Urothelium cell line (cell line): ENCODE data around the gene RASSF8.

ENCODE experiments used
- DNase-seq: peaks from one replicate; pipeline ENCODE4 v3.0.0; 2011; ENCODE audit warnings: low spot score, mixed read lengths
- FAIRE-seq: peaks from 2 replicates; lab custom pipeline; 2011; peaks lifted over from hg19 to GRCh38; lab: Jason Lieb, UNC

The RASSF8 gene

DNA sequence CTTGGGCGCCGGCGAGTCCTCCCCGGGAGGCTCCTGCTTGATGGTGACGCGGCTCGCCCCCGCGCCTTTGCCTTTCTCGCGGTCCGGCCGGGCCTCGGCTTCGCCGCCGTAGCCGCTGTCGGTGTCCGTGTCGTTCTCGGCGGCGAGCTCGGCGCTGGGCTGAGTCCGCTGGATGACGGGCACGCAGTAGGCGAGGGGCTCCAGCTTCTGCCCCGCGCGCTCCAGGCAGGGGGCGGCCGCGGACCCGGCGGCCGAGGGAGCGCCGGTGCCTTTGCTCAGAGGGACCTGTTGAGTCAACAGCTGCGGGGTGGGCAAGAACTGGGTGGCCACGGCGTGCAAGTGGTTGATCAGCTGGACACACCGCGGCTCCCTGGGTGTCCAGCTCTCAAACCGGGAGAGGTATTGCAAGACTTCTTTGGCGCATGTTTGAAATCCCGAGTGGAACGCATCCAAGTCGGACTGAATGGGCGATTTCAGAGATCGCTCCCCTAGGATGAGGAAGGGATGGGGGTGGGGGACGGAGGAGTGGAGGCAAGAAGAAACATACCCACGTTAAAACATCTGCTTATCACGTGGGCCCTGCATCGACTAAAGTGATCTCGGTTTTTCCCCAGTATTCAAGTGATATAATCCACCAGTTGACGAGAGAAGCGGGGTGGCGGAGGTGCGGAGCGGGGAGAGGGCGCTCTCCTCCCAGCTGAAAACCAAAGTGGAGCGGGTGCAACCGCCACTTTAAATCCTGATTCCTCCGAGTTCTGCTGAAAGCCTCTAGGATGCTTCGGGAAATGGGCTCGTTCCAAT lies 164.4 kb downstream of the RASSF8 start:
- FAIRE-seq (no peak), DNase-seq (peak; percentile 35)

DNA sequence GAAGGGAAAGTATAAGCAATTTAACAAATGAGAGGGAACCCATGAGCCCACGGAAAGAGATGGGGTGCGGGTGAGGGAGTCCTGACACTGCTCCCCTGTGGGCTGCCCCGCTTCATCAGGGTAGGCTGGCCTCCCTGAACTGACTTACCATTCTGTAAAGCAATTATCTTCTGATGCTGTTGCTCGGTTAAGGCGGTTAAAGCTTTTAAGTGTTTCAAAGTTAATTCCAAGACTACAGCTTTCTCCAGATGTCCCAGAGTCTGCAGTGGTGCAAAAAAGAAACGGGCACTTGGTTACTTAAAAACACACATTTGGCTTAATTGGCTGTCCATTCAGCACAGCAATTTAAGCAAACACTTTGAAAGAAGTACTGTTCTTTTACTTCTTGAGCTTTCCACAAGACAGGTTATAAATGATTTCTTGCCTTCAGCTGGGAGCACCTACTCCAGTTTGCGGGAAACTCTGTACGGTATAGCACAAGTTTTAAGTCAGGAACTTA lies 165.0 kb downstream of the RASSF8 start:
- DNase-seq (no peak), FAIRE-seq (no peak)

DNA sequence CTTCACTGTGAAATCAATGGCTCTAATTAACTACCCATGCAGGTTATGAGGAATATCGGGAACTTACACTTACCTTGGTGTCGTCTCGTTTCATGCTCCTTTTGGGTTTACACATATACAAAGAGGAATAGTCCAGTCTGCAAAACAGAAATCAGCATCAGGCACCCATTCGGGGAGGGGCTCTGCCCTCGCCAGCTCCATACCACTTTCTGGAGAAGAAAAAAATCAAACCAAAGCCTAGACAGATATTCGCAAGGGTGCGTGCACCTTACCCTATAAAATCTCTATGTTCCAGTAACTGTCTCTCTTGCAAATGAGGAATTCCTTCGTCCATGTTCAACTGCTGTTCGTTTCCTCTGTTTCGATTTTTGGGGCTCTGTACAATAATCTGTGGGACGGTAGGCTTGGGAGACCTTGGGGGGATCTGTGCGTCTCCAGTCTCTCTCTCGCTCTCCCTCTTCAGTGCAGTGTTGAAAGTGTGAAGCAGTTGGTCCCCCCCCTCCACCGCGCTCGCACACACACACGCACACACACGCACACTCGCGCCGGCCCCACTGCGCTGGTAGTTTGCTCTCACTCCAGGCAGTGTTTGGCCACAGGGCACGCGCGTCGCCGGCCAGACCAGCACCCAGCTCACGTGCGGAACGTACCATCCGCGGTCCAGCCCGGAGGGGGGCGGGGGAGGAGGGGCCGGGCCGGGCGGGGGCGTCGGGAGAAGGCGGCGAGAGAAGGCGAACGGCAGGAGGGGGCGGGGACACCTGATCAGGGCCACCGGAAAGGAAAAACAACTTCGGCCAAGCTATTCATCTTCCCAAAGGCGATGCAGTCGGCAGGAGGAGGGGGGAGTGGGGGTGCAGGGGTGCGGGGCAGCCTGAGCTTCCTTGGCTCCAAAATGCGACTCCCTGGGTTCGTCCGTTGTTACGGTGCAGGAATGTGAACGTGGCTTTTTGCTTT lies 166.2 kb downstream of the RASSF8 start, which contains the start of gene BHLHE41:
BHLHE41 (minus strand) TSS at position 592 of the 954 bp plus-strand sequence; CDS start at position 334, 258 bp downstream.
- peak; percentile 77 for FAIRE-seq
- peak; percentile 69 for DNase-seq

DNA sequence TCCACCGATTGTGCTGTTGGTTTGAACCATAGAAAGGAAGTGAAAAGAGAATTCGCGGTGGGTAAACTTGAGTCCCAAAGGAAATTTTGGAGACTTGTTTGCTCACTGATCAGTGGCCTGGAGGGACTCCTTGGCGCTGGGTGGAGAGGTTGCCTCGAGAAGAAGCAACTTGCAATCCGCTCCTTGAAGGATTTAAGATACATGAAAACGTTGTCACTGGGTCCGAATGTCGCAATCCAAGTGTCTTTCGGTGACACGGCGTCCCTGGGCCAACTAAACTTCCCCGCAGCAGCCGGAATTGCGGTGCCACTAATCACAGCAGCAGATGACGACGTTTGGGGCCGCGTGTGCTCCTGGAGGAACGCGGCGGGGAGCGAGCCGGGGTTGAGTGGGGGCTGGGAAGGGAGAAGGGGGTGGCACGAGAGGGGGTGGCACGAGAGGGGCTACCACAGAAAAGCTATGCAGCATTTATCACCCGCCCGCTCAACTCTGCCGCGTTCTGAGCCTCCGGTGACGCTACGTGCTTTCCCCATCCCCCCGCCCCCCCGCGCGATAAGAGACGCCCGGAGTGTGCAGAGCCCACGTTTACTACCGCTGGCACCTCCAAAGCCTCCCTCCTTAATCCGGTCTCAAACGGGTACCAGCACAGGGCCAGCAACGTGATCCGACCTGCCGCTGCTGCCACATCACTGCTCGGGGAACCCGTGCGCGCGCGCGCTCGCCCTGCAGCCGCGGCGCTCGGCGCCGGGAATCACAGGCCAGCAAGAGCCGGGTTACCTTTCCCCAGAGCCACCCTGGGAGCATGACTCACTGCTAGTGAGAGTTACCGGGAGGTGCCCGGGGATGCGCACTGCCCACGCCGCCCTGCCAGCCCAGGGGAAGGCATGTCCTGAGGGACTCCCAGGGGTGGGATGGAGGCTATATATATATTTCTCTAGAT lies 167.2 kb downstream of the RASSF8 start:
- FAIRE-seq = peak; percentile 63
- peak; percentile 90 for DNase-seq

DNA sequence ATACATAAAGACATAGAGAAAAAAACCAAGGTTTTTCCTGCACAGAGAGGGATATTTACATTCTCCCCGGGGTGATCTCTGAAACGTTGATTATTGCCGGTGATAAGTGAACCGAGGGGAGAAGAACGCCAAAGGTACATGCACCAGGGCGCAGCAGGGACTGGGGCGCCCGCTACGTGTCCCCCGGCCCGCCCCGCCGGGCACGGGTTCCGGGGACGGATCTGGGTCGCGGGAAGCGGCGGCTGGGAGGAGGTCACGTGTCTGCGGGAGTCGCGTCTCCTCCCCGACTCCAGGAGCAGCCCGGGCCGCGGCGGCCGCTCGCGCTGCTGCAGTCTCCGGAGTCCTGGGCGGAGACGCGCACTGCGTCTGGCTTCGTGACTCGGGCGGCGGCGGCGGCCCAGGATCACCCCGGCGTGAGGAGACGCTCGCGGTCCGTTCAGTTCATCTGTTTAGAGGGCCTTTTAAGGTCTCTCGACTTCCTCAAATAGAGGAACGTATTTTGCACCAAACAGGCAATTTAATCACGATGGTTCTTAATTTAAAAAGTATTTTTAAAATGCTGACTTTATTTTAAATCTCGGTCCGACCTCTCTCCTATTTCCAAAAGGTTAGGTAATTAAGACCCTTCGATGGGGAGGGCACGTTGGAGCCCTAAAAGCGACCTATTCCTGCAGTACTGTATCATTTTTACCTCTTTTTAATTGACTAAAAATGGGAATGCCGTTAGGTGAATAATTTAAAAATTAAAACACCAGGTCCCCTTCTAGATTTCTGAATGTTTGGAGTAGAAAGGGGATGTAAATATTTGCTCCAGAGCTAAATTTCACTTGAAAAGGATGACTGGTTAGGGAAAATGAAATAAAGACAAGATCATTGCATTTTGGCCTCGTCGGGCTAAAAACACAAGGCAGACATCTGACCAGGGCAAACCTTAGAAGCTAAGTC lies 168.1 kb downstream of the RASSF8 start:
- DNase-seq = peak; percentile 89
- peak; percentile 35 for FAIRE-seq

DNA sequence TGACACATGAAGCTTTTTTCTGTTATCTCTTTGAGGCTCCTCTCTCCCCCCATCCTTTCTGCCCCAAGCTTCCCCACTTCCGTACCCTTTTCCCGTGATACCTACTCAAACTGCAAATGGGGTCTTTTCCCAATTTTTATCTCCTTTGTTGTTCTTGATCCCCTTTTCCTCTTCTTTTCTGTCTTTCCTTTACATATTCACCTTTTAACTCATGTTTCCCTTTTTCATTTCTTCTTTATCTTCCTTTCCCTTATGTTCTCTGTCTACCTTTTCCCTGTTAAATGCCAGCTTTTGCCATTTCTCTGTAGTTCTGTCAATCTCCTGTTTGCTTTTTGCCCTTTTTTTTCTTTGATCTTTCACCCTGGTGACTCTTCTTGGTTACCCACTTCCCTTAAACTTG lies 168.9 kb downstream of the RASSF8 start:
- FAIRE-seq (no peak), DNase-seq (no peak)

DNA sequence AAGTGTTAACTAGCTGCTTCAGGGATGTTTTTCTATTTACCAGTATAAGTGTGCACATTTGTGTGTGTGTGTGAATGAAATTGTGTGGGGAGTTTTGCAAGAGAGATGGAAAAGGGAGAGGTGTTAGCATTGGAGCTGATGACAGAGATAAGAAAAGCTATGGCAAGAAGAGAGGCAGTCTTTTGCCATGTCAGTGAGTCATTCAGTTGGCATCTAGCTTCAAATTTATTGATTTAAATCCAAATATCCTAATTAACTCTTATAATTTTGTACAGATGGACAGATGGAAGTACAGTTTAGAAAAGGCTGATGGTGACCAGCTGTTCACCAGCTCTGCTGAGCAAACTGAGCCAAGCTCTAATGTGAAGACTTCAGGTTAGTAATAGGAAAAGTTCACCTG lies 169.7 kb downstream of the RASSF8 start:
- no peak for FAIRE-seq
- DNase-seq = no peak
